Activated T-cell treated with anti-CD3 and anti-CD28 coated beads for 24 hours (primary cell): ENCODE data around the gene SGSM2.

Experiments used
- DNase-seq: peaks from one replicate; pipeline ENCODE4 v3.0.0-alpha.2; 2020; ENCODE audit warnings: low read depth

Gene SGSM2

DNA sequence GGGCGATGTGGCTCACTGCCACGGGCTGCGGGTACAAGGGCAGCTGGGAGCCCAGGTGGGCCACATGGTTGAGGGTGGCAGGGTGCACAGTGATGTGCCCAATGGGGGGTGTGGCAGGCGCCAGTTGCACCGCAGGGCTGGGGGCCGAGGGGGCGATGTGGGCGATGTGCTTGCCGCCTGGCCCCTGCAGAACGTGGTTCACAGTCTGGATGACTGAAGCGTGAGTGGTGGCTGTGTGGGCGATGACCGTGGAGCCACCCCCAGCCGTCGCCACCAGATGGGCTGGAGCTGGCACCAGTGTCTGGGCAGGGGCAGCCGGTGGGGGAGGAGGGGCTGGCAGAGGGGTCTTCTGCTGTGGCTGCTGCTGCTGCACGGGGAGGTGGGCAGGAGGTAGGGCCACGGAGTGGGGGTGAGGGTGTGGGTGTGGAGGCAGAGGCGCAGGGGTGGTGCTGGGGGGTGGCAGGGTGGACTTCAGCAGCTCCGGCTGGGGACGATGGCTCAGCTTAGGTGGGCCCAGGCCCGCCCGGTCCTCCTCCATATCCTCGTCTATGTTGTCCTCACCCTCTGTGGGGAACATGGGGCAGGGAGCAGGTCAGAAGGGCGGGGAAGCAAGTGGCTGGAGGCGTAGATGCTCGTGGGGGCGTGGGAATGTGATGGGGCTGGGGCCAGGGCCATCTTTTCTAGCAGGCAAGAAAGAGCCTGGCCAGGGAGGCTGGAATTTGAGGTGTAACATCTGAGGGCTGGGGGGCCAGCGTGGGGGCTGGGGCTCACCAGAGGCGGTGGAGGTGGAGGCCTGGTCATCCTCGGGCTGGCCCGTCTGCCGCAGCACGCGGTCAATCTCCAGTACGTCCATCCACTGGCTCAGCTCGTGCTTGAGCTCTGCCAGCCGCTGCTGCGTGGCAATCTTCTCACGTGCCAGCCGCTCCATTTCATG, 50.1 kb downstream of the SGSM2 start:
- DNase-seq, result no peak

DNA sequence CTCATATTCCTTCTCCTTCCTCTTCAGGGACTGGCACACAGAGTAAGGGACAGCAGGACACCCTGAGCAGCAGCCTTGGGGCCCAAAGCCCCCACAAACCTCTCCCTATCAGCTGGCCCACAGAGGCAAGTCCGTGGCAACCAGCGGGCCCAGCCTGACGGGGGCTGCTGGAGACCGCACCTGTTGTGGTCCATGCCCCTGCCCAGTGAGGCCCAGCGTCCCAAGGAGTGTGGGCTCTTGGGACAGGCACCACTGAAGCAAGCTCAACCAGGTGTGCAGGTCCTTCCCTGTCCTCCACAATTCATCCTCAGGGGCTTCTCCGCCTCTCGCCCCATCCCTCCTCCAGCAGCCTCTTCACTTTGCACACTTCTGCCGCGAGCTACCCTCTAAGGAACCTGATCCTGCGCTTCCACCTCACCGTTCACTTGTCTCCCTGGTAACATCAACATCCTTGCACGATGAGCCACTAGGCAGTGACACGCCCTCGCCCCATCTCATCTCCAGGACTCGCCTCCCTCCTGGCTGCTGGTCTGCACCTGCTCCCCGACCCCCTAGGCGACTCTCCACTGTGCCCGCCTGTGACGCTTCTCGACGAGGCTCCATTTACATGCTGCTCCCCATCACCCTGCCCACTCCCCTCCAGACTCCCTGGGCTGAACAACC, 50.9 kb downstream of the SGSM2 start:
- no peak for DNase-seq

DNA sequence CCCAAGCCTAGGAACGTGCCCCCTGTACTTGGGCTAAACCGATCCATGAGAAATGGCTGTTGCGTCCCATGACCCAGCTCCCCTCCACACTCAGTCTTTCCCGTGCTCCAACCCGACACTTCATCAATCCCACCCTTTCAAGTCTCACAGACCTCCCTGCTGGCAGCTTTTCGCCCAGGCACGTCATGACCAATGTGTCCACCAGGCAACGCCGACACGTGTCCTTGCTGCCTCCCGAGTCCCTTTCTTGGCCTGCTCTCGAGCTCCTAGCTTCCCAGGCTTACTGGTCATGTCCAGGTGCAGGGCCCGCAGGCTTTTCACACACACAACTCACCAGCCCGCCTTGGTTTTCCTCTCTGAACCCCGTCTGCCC, 51.4 kb downstream of the SGSM2 start:
- DNase-seq, result no peak

DNA sequence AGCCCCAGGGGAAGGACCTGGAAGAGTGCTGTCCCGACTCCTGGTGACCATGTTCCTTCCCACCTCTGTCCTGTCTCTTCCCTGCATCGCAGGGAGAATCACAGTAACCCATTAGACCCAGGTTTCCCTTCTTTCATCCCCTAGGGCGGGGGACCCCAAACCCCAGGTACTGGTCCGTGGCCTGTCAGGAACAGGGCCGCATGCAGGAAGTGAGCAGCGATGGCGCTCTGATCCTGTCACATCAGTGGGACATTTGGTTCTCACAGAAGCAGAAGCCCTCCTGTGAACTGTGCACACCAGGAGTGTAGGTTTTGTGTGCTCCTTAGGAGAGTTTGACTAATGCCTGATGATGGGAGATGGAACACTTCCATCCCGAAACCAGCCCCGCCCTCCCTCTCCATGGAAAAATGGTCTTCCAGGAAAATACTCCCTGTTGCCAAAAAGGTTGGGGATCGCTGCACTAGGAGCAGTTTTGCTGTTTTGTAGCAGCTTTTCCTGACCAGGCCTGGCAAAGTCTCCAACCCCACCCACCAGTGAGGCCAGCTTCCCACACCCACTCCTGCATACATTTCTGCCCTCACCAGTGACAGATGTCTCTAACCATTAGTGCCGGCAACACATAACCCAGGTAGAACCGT, 53.0 kb downstream of the SGSM2 start:
- DNase-seq, result no peak

DNA sequence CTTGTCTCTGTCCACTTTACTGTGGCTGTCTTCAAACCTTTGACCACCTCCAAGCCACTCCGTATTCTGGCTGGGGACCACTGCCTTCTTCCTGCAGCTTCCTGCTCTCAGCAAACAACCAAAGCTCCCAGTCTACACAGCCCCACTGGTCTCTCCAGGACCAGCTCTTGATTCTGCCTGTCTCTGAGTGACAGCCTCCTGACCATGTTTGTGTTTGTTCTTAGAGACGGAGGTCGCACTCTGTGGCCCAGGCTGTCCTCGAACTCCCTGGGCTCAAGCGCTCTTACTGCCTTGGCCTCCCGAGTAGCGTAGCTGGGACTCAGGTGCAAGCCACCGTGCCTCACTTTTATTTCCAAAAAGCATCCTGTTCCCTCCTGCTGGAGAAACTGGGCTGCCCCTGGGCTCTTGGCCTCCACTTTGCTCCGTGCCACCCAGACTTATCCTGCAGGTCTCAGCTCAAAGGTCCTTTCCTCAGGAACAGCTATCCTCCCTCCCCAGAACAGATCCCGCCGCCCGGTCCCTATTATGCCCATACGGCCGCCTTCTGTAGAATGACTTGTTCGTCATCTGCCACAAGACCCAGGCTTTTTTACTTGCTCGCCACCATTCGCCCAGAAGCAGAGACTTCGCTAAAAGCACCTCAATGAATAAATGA, 54.4 kb downstream of the SGSM2 start:
- DNase-seq, result no peak

DNA sequence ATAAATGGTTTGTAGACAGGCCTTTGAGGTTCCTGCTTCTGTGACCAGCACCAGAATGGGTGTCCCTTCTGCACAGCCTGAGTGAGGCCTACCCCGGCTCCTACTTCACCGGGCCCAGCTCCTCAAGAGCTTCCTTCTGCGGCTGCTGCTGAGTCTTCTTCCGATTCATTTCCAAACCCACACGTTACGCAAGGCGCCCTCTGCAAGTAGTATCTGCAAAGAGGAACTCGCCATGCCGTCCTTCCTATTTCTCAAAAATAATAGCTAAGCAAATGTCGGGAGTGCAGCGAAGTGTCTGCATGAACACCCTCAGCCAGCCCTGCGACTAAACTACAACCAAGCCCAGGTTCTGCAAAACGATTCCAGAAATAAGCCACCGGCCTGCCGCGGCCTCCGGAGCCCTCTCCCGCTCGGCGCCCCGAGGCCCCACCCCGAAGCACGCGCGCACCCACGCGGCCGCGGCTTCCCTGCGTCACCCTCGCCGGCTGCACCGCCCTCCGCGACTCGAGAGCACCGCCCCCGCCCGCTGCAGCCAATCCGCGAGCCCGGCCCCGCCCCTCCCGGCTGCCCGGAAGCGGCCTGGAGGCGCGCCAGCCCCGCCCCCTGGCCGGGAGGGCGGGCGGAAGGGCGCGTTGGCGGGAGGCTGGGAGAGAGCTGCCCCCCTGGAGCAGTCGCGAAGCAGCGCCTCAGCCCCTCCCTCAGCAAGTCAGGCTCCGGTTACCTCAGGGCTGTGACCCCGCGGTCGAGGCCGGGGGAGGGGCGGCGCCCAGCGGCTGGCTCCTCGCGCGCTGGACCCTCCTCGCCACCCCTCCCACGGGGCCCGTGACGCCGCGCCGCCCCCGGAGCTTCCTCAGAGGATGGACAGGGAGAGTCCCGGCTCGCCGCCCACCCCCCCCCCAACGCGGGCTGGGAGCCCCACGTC, 55.2 kb downstream of the SGSM2 start:
- DNase-seq, result peak; percentile 98

DNA sequence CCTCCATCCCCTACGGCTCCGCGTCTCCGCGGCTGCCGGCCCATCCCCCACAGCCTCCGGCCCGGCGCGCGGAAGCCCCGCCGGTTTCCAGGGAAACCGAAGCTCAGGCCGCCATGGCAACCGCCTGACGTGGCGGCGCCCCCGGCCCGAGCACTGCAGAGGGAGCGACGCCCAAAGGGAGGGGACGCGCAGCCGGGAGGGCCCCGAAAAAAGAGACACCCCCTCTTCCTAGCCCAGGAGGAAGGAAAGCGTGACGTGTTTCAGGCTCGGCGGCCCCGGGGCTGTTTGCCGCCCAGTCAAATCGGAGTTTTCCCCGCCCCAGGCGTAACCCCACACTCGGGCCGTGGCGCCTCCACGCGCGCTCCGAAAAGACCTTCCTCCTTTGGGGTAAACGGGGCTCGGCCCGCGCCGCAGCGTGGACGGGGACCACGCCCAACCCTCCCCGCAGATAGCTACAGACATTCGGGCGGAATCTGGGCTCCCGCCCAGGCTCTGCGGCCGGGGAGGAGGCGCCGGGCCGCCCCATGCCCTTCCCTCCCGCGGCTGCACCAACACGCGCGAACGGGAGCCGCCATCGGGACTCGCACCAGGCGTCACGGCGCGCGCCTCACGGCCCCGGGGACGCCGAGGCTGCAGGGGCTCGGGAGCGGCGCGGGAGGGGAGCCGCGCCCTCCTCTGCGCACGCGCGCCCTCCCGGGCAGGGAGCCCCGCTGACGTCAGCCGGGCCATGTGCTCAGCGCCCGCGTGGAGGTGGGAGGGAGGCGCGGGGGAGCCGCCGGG, 56.1 kb downstream of the SGSM2 start:
- peak; percentile 85 for DNase-seq

DNA sequence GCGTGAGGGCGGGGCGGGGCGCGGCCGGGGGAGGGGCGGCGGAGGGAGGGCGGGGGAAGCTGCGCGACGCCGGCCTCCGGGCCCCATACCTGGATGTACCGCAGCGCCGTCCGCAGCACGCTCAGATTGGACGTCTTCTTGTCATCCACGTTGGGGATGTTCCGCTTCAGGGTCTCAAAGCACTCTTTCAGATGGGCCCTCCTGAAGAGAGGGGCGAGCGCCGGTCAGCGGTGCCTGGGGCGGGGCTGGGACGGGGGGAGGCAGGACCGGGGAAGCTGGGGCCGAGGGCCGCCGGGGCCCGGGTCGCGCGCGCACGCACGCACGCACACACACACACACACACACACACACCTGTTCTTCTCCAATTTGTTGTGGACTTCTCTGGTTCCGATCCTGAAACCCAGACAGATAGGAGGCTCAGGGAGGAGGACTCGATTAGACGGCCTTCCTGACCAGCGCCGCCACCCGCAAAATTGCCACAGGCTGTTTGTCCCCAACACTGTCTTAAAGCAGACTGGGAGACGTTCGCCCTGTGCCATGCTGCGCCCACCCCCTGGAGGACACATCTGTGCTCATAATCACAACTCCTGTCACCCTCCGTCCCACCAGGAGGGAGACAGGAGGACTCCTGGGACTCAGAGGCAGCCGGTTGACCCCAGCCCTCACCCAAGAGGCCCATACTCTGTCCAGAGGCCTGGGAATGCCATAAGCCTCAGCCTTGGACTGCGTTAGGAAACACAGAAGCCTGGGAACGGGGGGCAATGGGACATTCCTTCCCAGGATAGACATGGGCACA, 56.9 kb downstream of the SGSM2 start:
- DNase-seq, result no peak

DNA sequence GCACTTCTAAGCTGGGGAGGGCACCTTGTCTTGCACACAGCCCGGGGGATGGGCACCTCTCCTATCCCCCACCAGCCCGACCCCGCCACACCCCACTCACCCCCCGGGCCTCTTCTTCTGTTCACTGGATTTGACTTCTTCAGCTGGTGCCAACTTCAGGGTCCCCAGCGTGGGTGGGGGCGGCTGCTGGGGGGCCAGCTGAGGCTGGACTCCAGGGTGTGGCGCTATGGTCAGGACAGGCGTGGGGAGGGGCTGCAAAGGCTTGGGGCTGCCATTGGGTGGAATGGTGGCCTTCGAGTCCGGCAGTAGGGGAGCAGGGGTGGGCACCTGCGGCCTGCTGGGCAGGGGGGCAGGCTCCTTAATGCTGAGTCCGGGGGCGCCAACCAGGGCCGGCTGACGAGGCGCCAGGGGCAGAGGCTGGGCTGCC, 57.5 kb downstream of the SGSM2 start:
- no peak for DNase-seq

DNA sequence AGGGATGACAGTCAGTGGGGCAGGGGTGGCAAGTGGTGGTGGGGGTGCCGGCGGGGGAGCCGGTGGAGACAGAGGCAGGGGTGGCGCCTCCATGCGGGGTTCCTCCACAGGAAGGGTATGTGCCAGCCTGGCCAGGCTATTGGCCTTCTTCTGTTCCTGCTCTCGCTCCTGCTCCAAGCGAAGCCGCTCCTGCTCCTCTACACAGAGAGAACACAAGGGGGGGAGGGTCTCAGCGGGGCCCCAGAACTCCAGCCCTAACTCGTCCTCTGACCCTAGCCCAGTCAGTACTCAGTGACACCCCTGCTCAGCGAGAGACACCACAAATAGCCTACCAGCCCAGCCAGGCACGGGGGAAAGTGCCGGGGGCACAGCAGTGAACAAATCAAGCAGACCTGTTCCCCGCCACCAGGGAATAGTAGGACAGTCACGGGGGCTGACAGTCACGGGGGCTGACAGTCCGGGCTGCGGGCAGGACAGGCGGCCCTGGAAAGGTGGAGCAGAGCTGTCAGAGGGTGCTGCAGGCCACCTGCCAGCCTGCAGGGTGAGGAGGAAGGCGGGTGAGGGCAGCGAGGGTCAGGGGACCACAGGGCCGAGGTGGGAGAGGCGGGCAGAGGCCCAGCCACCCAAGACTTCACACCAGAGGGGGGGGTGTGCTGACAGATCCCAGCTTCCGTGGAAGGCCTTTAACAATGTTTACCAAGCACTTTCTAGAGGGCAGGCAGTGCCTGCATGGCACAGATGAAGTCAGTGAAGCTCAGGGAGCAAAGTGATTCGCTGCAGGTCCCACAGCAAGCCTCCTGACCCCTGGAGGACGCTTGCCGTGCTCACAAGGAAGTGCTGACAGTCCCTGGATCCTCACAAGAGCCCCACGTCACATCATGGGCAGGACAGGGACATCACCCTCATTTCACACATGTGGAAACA, 58.2 kb downstream of the SGSM2 start:
- DNase-seq, result no peak

DNA sequence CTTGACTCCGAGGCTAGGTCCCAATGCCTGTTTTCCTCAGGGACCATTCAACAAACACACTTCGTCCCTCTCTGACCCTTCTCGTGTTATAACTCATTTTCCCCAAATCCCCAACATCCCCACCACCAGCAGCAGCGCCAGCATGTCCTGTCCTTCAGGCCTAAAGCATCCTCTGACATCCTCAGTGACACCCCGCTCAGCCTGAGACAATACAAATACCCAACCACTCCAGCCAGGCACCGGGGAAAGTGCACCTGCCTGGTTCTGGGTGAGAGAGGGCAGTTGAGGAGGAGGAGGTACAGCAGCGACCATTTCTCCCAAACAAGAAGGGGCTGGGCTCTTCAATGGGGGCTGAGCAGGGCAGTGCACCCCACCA, 58.9 kb downstream of the SGSM2 start:
- DNase-seq, result no peak

DNA sequence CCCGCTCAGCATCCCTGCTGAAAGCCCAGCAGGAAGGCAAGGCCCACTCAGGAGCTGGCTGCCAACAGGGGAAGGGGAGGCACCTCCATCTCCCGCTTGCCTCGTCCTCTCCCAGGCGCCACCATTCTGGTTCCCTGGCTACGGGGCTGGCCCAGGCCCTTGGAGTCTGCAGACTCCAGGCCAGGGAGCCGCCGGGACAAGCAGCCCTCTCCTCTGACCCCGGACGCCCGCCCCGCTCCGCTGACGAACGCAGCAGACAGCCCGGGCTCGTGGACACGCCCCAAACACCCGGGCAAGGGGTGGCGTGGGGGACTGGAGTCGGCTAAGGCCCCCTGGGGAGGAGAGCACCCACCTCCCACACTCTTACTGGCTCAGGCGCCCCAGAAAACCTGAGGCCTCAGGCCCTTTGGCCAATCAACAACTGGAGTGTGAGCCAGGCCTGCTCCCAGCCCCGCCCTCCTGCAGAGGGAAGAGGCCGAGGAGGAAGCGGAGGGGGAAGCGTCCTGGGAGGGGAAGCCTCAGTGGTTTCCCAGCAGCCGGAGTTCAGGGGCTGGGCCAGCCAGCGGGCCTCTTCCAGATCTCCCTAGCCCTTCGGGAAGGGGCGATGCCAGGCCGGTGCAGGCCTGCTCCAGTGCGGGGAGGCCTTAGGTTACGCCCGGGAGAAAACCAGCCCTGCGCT, 59.4 kb downstream of the SGSM2 start:
- peak; percentile 52 for DNase-seq

DNA sequence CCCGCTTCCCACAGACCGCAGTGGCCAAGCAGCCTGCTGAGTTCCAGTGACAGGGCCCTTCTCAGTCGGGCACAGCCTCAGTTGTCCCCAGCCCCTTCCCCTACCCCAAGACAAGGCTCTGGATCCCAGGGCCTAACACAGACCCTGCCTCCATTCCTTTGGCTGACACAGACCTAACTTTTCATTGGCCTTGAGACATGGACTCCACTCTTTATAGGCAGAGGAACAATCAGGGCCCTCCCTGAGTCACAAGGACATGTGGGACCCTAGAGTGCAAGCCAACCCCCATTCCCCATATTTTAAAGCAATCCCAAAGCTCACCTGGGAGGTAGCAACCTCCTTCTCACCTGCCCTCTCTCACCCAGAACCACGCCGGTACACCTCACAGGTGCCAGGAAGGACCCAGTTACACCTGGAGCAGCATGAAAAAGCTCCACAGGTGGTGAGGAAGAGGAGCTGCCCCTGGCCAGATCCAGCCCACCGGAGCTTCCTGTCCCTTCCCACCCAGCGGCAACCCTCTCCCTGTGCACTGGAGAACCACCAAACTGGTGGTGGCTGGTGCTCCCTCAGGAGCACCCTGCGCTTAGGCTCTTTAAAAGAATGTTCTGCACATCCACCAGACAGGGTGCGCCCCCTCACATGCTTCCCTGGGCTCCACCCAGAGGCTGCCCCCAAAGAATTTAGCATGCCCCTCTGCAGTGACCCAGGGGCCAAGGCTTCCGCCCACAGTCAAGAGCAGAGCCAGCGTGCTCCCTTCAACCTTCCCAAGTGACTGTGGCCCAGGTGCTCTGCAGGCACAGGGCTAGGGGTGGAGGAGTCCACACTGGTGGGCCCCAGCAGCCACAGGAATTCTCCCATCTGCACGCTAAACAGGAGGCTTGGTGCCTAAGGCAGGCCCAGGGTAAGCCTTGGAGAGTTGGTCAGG, 60.2 kb downstream of the SGSM2 start:
- DNase-seq, result no peak

DNA sequence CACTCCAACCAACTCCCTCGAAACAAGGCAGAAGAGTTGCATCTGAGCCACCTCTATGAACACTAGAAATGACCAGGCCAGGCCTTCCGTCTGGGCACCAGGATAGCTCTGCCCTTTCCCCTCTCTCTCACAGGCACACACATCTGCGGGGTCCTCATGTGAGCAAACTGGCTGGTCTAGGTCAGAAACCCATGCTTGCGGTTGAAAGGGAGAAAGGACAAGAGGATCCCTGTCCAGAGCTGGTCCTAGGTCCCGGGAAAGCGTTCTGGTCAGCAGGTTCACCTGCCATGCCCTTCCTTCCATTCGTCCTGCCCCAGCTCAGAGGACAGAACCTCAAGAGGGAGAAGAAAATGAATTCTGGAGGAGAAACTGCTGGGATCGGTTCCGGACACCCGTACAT, 60.9 kb downstream of the SGSM2 start:
- DNase-seq, result no peak

DNA sequence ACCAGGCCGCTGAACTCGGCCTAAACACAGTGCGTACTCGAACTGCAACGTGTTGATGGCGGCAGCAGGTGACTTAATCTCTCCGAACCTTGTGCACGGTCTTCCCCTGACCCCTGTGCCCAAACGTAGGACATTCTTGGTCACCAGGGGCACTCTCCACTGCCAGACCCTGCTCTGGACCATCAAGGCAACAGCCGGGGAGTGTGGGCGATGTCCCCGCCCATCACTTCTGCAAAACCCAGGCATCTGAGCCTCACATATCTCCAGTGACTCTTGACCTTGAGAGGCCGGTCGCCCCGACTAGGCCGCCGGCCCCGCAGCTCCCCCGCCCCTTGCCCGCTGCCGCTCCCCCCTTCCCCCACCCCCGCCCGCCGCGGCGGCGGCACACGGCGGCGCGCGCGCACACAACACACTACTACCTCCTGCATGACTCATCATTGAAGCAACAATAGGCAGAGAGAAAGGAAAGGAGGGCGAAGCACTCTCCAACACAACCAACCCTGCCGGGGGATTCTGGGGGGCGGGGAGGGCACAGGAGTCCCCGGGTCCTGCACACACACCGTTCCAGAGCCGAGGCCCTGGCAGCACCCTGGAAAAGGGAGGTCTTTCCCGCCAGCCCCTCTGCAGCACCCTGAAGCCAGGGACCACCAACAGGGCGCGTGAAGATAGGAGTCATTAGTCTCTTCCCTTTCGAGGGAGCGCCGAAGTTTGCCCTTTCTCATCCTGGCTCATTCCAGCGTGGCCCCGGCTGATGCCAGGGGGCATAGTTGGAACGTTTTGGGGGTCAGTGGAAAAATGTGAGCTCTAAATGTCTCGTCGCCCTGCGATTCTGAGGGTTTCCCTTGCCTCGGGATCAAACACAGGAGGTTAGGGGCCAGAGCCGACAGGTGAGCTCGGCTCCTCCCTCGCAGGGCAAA, 61.6 kb downstream of the SGSM2 start:
- DNase-seq, result peak; percentile 39
